GM18511 (cell line): ENCODE results near the gene MIS18A.
"Not testable (repeated sequence)": the region's sequence is repeated elsewhere in the genome, so short reads cannot be mapped to it uniquely, and the experiment has no call there.

ENCODE experiments used
- ATAC-seq: cut with Tn5 transposase; IDR thresholded peaks from one replicate; pipeline ENCODE4 v1.9.1; 2021; ENCODE audit warnings: mild to moderate bottlenecking, moderate library complexity; ENCODE audit not compliant: unreplicated experiment

Gene MIS18A

GRCh38 chr21:32306021-32306780 is 27.4 kb upstream of the MIS18A start:
- ATAC-seq: no peak

DNA sequence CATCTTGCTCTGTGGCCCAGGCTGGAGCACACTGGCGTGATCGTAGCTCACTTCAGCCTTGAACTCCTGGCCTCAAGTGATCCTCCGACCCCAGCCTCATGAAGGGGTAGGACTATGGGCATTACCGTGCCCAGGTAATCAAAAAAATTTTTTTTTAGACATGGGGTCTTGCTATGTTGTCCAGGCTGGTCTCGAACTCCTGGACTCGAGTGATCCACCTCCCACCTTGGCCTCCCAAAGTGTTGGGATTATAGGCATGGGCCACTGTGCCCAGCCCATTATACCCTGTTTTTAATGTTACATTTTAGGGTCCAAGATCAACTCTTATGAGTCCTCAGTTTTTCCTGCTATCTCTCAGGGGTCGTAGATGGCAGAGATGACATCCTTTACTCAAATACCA is 26.1 kb upstream of the MIS18A start:
- ATAC-seq: no peak

DNA sequence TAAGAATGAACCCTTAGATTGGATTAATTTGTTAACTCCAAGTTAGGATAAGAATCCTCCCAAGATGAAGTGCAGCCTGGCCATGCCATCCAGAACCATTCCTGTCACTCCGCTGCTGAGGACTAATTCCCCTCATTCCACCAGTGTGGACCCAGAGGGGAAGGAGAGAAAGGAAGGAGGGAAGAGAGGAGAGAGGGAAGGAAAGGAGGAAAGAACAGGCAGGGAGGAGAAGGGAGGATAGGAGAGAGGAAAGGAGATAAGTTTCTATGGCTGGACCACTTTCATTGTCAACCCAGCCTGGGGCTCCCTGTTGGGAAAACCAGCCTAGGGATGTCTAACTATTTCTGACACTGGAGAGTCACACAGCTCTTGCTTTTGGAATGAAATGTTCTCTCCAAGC is 24.5 kb upstream of the MIS18A start:
- ATAC-seq: no peak

- no peak for ATAC-seq
Measured at GRCh38 chr21:32302560-32302959, 23.7 kb upstream of the MIS18A start.

DNA sequence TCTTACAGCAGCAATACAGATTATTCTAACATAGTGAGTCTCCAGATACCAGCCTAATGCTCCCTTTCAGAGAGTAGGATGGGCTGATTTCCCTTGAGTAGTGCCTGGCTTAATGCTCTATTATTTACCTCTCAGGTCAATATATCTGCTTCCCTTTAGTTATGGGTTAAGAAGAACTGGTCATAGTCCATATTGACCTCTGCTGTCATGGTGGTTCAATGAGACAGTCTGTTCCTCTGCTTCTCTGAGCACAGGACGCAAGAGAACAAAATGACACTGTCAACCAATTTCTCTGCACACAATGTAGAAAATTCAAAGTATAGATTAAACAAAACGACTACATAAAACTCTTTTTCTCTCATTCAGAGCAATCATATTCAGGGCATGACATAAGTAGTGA is 22.7 kb upstream of the MIS18A start:
- ATAC-seq: no peak

- no peak for ATAC-seq
Measured at GRCh38 chr21:32300117-32300681, 21.4 kb upstream of the MIS18A start.

GRCh38 chr21:32299695-32300094 is 20.8 kb upstream of the MIS18A start:
- ATAC-seq: no peak

- ATAC-seq: no peak
Measured at GRCh38 chr21:32298658-32299081, 19.8 kb upstream of the MIS18A start, which contains the start of gene MRAP. TSS of gene MRAP (plus strand) at chr21:32298855. CDS start at chr21:32298972, 117 bp downstream.

DNA sequence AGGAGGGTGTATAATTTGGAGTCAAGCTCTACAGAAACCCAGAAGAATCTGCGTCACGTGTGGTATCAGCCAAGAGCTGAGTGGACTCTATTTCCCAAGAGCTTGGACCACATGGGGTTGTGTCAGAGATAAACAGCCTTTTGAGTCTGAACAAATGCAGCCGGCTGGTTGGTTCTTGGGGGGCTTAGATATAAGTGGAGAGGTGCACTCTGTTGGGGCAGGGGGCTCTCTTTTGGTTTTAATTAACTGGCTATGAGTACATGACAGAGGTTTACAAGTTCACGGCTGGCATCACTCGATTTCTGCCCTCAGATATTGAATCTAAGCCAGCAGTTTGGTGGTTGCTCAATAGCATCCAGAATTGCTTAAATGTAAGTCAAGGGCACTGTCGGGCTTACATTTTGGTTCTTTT is 19.3 kb upstream of the MIS18A start:
- ATAC-seq: no peak

GRCh38 chr21:32297449-32297848 is 18.6 kb upstream of the MIS18A start:
- ATAC-seq: no peak

DNA sequence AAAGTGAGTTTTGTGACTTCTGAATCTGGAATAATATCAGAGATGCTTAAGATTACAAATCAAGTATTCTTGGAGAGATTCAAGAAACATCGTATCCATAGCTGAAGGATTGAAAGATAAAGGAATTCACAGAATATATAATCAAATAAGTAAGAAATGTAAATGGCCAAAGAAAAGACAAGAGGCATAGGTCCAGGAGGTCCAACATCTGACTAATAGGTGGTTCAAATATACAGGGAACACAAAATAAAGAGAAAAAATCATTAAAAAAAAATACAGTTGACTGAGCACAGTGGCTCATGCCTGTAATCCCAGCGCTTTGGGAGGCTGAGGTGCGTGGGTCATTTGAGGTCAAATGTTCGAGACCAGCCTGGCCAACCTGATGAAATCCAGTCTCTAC is 6.6 kb upstream of the MIS18A start:
- ATAC-seq: no peak

- no peak for ATAC-seq
Measured at GRCh38 chr21:32282992-32283391, 4.1 kb upstream of the MIS18A start.

DNA sequence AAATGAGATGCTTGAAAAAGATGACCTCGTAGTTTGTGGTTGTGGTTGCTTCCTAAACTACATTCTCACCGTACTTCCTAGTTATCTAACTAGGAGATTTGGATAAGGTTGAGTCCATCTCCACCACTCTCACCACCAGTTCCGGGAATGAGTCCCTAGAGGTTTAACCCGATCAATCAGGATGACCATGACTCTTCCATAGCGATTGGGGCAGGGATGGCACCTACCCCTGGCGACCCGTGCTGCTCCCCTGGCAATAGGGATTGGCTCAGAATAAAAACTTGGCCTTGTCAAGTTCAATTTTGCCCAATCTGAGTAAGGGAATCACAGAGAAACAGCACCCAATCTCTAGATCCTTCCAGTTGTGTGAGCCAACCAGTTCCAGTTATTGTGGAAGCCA is 2.7 kb upstream of the MIS18A start:
- no peak for ATAC-seq

- peak; percentile 42 for ATAC-seq
Measured at GRCh38 chr21:32279377-32279680, 480 bp upstream of the MIS18A start.

- no peak for ATAC-seq
Measured at GRCh38 chr21:32278103-32278502, 746 bp downstream of the MIS18A start.

- no peak for ATAC-seq
Measured at GRCh38 chr21:32276671-32277070, 2.2 kb downstream of the MIS18A start.

GRCh38 chr21:32270748-32271147 is 8.1 kb downstream of the MIS18A start:
- ATAC-seq: no peak

DNA sequence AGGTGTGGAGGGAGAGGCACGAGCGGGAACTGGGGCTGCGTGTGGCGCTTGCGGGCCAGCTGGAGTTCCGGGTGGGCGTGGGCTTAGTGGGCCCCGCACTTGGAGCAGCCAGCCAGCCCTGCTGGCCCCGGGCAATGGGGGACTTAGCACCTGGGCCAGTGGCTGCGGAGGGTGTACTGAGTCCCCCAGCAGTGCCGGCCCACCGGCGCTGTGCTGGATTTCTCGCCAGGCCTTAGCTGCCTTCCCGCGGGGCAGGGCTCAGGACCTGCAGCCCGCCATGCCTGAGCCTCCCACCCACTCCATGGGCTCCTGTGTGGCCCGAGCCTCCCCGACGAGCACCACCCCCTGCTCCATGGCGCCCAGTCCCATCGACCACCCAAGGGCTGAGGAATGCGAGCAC is 13.5 kb downstream of the MIS18A start:
- ATAC-seq: not testable (repeated sequence)

GRCh38 chr21:32261929-32262328 is 16.9 kb downstream of the MIS18A start:
- no peak for ATAC-seq

GRCh38 chr21:32260130-32260529 is 18.7 kb downstream of the MIS18A start:
- no peak for ATAC-seq

DNA sequence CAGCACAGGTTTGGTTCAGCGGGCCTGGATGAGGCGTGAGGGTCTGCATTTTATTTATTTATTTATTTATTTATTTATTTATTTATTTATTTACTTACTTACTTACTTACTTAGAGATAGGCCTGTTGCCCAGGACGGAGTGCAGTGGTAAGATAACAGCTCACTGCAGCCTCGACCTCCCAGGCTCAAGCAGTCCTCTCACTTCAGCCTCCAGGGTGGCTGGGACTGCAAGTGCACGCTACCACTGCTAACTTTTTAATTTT is 20.1 kb downstream of the MIS18A start:
- ATAC-seq: not testable (repeated sequence)

- ATAC-seq: peak; percentile 73
Measured at GRCh38 chr21:32257962-32258785, 20.7 kb downstream of the MIS18A start.
